GM19238 (cell line): ENCODE measurements around the gene HDAC3.
A peak's percentile ranks its signal among the peaks of the same experiment; 100 is the strongest.

Experiments
- DNase-seq: peaks from one replicate; pipeline ENCODE4 v3.0.0; 2011; ENCODE audit warnings: low spot score; ENCODE audit not compliant: insufficient read length

The HDAC3 gene

DNA sequence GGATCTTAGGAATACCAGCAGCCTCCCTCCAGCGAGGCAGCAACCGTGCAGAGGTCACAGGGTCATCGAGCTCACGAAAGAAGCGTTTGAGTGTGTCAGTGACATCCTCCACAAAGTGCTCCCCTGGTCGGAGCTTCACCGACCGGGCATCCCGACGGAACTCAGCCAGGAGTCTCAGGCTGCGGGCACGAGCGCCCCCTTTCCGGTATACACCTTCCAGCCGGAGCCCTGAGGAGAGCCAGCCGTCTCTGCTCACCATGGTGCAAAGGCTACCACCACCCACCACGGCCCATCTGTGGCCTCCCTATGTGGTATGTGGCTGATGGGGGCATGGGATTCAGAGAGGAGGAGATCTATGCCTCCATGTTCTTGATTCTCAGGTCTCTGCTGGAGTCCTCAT lies 25.4 kb upstream of the HDAC3 start:
- no peak for DNase-seq

DNA sequence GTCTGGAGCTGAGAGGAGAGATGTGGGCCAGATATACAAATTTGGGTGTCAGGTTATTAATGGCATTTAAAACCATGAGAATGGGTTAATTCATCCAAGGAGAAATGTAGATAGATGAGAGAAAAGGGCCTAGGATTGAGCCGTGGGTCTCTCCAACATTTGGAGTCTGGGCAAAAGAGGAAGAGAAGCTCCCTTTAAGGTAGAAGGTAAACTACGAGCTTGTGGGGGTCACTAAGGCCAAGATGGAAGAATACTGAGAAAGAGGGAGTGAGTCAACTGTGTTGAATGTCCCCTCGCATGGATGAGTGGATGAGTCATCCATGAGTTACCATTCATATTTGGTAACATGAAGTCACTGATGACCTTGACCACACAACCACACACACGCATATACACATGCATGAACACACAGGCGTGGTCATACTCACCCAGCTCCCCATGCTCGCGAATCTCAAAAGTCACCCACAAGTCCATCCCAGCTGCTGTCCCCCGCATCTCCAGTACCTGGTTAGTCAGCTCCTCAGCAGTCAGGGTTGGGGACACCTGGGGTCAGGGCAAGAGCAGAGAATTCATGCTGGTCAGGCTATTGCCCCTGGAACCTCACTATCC lies 21.4 kb upstream of the HDAC3 start:
- DNase-seq, result no peak

- no peak for DNase-seq
Observed at GRCh38 chr5:141657404-141657803, 20.8 kb upstream of the HDAC3 start.

DNA sequence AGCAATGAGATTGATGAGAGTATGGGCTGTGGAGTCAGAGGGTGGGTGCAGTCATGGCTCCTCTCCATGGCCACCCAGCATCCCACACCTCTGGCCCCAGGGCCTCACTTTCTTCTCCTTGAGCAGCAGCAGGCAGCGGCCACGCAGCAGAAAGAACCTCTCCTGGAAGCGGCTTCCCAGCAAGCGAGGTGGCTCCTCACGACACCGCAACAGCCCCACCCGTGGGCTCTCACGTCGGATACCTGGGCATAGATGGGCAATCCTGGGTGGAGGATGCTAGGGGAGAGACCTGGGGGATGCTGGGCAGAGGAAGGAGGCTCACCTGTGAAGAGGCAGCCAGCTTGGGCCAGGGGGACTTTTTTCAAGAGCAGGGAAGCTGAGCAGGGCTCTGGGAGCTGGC lies 19.7 kb upstream of the HDAC3 start:
- DNase-seq, result no peak

GRCh38 chr5:141655020-141655419 lies 18.4 kb upstream of the HDAC3 start:
- DNase-seq, result no peak

DNA sequence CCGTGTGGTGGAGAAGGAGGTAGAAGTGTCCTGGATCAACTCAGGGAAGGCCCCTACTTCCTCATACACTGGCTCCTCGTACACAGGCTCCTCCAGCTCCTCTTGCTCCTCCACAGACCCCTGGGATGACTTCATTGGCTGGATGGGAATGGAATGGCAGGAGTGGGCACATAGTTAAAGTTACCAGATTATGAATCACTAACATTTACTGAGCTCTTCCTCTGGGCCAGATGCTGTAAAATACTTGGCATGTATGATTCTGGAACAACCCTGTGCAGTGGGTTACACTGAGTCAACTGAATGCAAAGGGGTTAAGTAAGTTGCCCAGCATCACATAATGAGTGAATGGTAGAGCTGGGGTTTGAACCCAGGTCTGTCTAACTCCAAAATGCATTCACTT lies 17.6 kb upstream of the HDAC3 start:
- no peak for DNase-seq

- no peak for DNase-seq
Observed at GRCh38 chr5:141651728-141652105, 15.1 kb upstream of the HDAC3 start.

GRCh38 chr5:141650851-141651727 lies 14.4 kb upstream of the HDAC3 start, which contains the start of gene FCHSD1:
TSS of gene FCHSD1 (minus strand) at chr5:141651418. CDS start at chr5:141651368, 50 bp downstream.
- DNase-seq, result peak; percentile 99

- no peak for DNase-seq
Observed at GRCh38 chr5:141649972-141650371, 13.3 kb upstream of the HDAC3 start.

DNA sequence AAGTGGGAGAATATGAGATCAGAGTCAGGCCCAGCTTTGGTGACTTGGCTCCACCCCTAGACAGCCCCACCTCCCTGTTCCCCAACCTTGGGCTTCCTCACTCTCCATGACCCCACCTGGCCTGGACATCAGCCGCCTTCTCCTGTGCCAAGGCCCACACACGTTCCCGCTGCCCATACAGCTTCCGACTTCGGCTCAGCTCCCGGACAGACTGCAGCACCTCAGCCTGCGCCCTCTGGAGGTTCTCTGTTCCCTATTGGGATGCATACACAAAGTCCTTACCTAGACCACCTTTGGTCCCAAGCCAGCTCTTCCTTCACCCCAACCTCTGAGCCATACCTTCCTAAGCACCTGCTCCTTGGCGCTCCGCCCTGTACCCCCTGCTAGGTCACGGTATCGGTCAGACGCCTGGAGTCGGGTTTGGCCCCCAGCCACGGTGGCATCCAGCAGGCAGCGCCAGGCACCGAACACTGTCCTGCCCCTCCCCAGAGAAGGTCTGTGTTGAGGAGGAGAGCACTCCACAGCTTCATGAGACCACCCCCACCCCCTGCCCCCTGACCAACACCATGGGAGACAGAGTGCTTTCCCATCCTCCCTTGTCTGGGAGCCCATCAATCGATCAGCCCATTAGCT lies 12.5 kb upstream of the HDAC3 start:
- no peak for DNase-seq

GRCh38 chr5:141647851-141648250 lies 11.2 kb upstream of the HDAC3 start:
- no peak for DNase-seq

GRCh38 chr5:141647242-141647641 lies 10.6 kb upstream of the HDAC3 start:
- no peak for DNase-seq

- no peak for DNase-seq
Observed at GRCh38 chr5:141646026-141646425, 9.4 kb upstream of the HDAC3 start.

- DNase-seq, result peak; percentile 31
Observed at GRCh38 chr5:141641634-141642267, 5.1 kb upstream of the HDAC3 start.

- DNase-seq, result no peak
Observed at GRCh38 chr5:141640698-141641097, 4.0 kb upstream of the HDAC3 start.

DNA sequence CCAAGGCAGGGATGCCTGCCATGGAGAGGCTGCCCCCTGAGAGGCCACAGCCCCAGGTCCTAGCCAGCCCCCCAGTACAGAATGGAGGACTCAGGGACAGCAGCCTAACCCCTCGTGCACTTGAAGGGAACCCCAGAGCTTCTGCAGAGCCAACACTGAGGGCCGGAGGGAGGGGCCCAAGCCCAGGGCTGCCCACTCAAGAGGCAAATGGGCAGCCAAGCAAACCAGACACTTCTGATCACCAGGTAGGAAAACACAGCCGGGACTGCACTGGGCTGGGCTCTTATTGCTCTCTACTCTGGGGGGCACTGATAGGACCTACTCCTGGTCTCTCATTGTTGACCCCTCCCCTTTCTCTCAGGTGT lies 3.4 kb upstream of the HDAC3 start:
- no peak for DNase-seq

- DNase-seq, result no peak
Observed at GRCh38 chr5:141639357-141640050, 2.9 kb upstream of the HDAC3 start.

GRCh38 chr5:141638771-141639170 lies 2.1 kb upstream of the HDAC3 start:
- DNase-seq, result no peak

- DNase-seq, result peak; percentile 41
Observed at GRCh38 chr5:141637767-141638419, 1.2 kb upstream of the HDAC3 start.

DNA sequence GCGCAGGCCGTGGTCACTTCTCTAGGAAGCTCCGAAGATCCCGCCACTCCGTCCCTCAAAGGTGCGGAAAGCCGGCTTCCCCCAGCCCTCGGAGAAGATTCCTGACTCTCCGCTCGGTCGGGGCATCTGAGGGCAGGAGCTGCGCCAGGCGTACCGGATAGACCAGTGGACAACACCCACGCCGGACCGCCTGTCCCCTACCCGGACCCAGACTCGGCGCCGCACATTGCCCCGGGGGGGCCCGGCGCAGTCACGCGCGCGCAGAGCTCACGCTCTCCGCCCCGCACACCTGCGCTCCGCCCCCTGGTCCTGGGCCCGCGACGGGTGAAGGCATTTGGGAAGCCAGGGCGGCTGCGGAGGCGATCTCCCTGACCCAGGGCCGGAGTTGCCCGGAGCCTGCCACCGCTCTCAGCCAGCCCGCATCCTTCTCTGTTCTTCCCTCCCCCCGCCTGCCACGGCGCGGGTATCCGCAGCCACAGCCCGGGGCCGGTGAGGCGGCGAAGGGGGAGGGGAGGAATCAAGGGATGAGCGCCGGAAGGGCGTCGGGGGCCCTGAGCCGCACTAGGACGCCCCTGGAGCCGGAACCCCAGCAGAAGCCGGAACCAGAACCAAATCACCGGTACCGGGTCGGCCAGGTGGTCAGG lies 596 bp upstream of the HDAC3 start:
- DNase-seq, result peak; percentile 35

GRCh38 chr5:141636106-141636412 lies 590 bp downstream of the HDAC3 start:
- DNase-seq, result no peak
